HepG2 (cell line): ENCODE data around the gene ABCC3. TPM values are rescaled to one million over a fixed set of nuclear protein-coding genes. Genes with fewer than 3 reads are reported as not detected.

Experiments
- CHCHD3 ChIP-seq: sonication (generic); formaldehyde crosslinking; IDR thresholded peaks from 2 replicates; pipeline ENCODE4 v1.8.0; 2022; ENCODE audit warnings: mild to moderate bottlenecking, missing genetic modification reagents, moderate library complexity
- HMGXB3 ChIP-seq: sonication (generic); formaldehyde crosslinking; IDR thresholded peaks from 2 replicates; pipeline ENCODE4 v1.4.0; 2020; ENCODE audit warnings: missing genetic modification reagents, borderline replicate concordance
- KDM1A ChIP-seq: IDR thresholded peaks from 2 replicates; pipeline ENCODE4 v1.6.1; 2016; ENCODE audit warnings: missing compliant biosample characterization
- MBD4 ChIP-seq: IDR thresholded peaks from 2 replicates; pipeline ENCODE4 v1.6.1; 2012; ENCODE audit warnings: low read length, inconsistent platforms, borderline replicate concordance
- MIXL1 ChIP-seq: IDR thresholded peaks from 2 replicates; pipeline ENCODE4 v1.6.1; 2016
- SMAD3 ChIP-seq: sonication (generic); formaldehyde crosslinking; IDR thresholded peaks from 2 replicates; pipeline ENCODE4 v1.4.0; 2020; ENCODE audit warnings: missing genetic modification reagents
- STAT6 ChIP-seq: sonication (generic); formaldehyde crosslinking; IDR thresholded peaks from 2 replicates; pipeline ENCODE4 v1.4.0; 2020; ENCODE audit warnings: missing genetic modification reagents, mild to moderate bottlenecking, borderline replicate concordance
- ZBTB10 ChIP-seq: sonication (generic); formaldehyde crosslinking; IDR thresholded peaks from 2 replicates; pipeline ENCODE4 v1.4.0; 2020; ENCODE audit warnings: missing genetic modification reagents, borderline replicate concordance
- ZBTB21 ChIP-seq: sonication (generic); formaldehyde crosslinking; IDR thresholded peaks from 2 replicates; pipeline ENCODE4 v1.4.0; 2020; ENCODE audit warnings: missing genetic modification reagents
- ZGPAT ChIP-seq: IDR thresholded peaks from 2 replicates; pipeline ENCODE4 v1.6.1; 2016; ENCODE audit warnings: mild to moderate bottlenecking
- ZNF609 ChIP-seq: sonication (generic); formaldehyde crosslinking; IDR thresholded peaks from 2 replicates; pipeline ENCODE4 v1.4.0; 2020; ENCODE audit warnings: mild to moderate bottlenecking, missing genetic modification reagents, borderline replicate concordance
- ZNF720 ChIP-seq: sonication (generic); formaldehyde crosslinking; IDR thresholded peaks from 2 replicates; pipeline ENCODE4 v1.4.0; 2020; ENCODE audit warnings: missing genetic modification reagents
- polyA plus RNA-seq, 8 experiments: library from polyadenylated mRNA; depleted of rRNA in 3 of 8; stranded (reverse) in 7 of 8; unstranded in 1 of 8; fragments of >200 nt; fragmentation: Illumina TruSeq in 4 of 8; extraction: Trizol in 4 of 8; gene quantifications; 2 replicates each; pipeline versions ENCODE4 v1.2.1 to v1.2.3, GENCODE V29; 2011 to 2016; ENCODE audit warnings: low read depth in 4 of 8, missing spikeins in 1 of 8, mixed read lengths in 1 of 8; ENCODE audit not compliant: insufficient read depth in 1 of 8
- total RNA-seq, 5 experiments: library from RNA; depleted of rRNA; stranded (reverse); fragments of >200 nt; fragmentation: Illumina TruSeq; extraction: Trizol; gene quantifications; 2 replicates each; pipeline ENCODE4 v1.2.3, GENCODE V29; 2016; ENCODE audit warnings: low read depth in 1 of 5

Gene ABCC3
- total and polyA plus RNA-seq, 2 of the 13 experiments (the other 11 are each of a cell fraction or from before 2014, with no cell fraction given): 25.2 to 50.7 TPM

GRCh38 chr17:50707289-50708049, 72.8 kb downstream of the ABCC3 start, which contains the start of gene ANKRD40 (continued):
- TF ChIP-seq ZNF609 (no peak), ZGPAT (CRISPR knock-in tag) (peak; percentile 90), ZNF720 (CRISPR knock-in tag) (0 out of 2 replicates have a peak, but pooled peaks have one; percentile 24), HMGXB3 (CRISPR knock-in tag) (peak; percentile 64), STAT6 (no peak; the same call in 1 of the 2 replicates), MIXL1 (peak; percentile 80), MBD4 (no peak), ZBTB10 (CRISPR knock-in tag) (peak; percentile 40; the same call in 1 of the 2 replicates), ZBTB21 (CRISPR knock-in tag) (peak; percentile 57; the same call in 1 of the 2 replicates), SMAD3 (CRISPR knock-in tag) (peak; percentile 98), KDM1A (CRISPR knock-in tag) (no peak), CHCHD3 (CRISPR knock-in tag) (peak; percentile 94)
